NCI-H1694 (cell line): ENCODE data around the gene ZNF443.
"Not testable (repeated sequence)": the region's sequence is repeated elsewhere in the genome, so short reads cannot be mapped to it uniquely, and the experiment has no call there.

Experiments used
- DNase-seq: peaks from one replicate; lab custom pipeline; 2025; lab: John Stamatoyannopoulos, UW

The ZNF443 gene

GRCh38 chr19:12417273-12417672, 23.5 kb downstream of the ZNF443 start:
- not testable (repeated sequence) for DNase-seq

DNA sequence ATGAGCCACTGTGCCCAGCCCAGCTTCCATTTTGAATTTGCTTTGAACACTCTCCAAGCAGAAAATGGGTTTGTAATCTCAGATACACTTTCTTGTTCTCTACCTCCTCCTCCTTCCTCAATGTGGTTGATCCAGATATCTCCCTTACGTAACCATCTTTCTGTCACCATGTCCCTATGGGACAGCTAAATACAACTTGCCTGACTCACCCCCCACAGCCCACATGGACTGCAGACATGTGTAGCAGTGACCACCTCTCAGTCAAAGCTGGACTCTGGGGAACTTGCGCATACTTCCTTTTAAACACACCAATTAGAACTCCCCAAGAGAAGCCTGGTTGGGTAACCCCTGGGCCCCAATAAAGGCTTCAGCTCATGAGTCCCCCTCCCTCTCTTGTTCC, 28.9 kb downstream of the ZNF443 start:
- no peak for DNase-seq

GRCh38 chr19:12400633-12401502, 40.0 kb downstream of the ZNF443 start, which contains the start of gene ZNF799:
ZNF799 (minus strand) TSS chr19:12401271; CDS start chr19:12401070, 201 bp downstream.
- peak; percentile 79 for DNase-seq

DNA sequence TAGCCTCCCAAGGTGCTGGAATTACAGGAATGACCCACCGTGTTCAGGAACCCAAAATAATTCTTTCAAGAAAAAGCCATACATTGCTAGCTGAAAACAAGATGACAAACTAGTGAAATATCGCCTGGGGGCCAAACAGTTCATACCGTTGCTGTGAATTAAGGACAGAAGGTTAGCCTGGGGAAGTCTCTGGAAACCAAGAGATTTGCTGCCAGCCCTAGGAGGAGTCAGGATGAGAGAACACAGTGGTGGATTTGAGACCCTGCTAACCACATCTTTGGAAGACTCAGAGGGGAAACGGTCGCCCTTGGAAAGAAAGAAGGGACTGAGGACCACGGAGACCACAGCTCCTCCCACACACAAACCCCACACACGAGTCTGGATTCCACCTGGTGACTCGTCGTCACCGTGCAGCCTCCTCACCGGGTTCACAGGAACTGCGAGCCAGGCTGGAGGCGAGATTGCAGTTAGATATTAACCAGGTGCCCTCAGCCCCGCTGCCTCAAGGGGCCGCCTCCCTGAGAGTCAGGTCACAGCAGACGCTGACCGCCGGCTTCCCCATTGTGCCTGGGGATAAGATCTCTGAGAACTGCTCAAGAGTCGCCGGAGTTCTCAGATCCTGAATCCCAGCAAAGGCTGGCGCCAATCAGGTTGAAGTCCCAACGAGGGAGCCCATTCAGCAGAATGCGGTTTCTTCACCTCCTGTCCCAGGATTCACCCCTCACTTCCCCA, 40.8 kb downstream of the ZNF443 start:
- DNase-seq = not testable (repeated sequence)

- DNase-seq = not testable (repeated sequence)
Measured at GRCh38 chr19:12391148-12391547, 49.7 kb downstream of the ZNF443 start.

DNA sequence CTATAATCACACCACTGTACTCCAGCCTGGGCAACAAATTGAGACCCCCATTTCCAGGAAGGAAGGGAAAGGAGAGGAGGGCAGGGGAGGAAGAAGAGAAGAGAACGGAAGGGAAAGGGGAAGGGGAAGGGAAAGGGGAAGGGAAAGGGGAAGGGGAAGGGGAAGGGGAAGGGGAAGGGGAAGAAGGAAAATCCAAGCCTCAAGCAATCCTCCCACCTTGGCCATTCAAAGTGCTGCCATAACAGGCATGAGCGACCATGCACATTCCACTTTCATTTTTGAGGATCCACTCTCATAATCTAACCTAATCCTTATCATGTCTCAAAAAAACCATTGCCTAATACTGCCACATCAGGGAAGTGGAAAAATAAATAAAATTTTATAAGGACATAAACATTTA, 54.5 kb downstream of the ZNF443 start:
- DNase-seq = not testable (repeated sequence)

DNA sequence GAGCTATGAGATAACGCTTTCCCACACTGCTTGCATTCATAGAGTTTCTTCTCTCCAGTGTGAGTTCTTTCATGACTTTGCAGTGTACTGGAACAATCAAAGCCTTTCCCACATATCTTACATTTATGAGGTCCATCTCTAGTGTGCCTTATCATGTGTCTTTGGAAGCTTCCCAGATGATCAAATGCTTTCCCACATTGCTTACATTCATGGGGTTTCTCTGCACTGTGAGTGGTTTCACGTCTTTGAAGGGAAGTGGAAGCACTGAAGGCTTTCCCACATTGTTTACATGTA, 60.4 kb downstream of the ZNF443 start:
- DNase-seq = no peak

- no peak for DNase-seq
Measured at GRCh38 chr19:12379732-12380443, 60.9 kb downstream of the ZNF443 start.
